NCI-H146 treated with DMSO at 0.1 percent for 48 hours (cell line): Measurements from ENCODE around the gene ZNF331.

Source experiments
- DNase-seq: peaks from one replicate; lab custom pipeline; 2025; ENCODE audit not compliant: unreplicated experiment; lab: John Stamatoyannopoulos, UW

The ZNF331 gene

DNA sequence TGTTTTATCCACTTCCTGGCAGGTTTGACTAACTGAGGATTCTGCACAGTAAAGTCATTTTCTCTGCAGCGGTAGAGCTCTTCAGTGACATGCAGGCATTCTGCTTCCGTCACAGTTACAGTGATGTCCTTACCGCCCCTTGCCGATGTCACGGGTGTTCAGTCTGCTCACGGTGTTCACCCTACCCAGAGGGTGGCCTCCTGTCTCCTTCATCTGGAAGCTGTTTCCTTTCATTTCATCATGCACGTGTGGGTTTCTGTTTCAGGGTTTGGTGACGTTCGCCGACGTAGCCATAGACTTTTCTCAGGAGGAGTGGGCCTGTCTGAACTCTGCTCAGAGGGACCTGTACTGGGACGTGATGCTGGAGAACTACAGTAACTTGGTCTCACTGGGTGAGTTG is 33.4 kb downstream of the ZNF331 start:
- no peak for DNase-seq

- DNase-seq = no peak
These were observed 39.2 kb downstream of the ZNF331 start for GRCh38 chr19:53576941-53577653.

GRCh38 chr19:53577968-53578367 is 40.0 kb downstream of the ZNF331 start:
- no peak for DNase-seq

- DNase-seq = no peak
These were observed 41.6 kb downstream of the ZNF331 start for GRCh38 chr19:53579518-53579917.

DNA sequence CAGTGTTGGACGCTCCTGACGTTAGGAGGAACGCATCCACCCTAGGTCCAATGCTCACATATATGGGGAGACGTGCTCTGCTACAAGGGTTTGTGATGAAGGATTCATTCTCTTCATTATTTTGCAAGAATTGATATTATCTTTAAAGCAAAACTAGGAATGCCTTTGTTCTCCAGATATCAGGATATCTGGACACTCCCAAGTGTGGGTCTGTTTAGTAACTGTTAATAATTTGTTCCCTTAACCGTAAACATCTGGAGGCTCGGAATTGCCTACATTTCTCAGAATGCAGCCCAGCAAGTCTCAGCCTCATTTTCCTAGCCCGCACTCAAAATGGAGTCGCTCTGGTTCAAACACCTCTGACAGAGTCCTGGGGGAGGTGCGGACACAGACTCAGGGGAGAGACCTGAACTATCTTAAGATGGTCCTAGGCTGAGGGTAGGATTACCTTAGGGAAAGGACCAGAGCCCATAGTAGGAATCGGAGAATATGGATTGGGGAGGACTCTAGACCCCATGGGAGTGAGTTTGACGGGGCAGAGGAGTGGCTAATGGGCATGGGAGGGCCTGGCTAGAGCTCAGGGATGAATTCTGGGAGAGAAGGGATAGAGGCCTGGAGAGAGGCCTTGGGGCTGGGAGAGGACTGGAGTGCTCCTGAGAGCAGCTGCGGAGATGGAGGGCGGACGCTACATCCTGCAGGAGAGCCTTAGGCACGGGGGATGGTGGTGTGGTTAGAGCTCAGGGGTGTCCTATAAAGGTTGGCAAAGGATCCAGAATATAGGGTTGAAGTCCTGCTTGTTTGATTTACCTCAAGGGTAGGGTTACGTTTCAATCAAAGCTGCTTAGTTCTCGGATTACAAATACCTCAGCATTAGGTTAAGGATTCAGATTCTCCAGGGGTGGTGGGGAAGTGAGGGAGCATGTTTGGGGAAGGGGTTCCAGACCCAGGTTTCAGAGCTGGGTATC is 43.2 kb downstream of the ZNF331 start:
- DNase-seq = no peak

GRCh38 chr19:53581871-53582279 is 43.9 kb downstream of the ZNF331 start:
- DNase-seq = no peak

- no peak for DNase-seq
These were observed 45.2 kb downstream of the ZNF331 start for GRCh38 chr19:53583181-53583580.

DNA sequence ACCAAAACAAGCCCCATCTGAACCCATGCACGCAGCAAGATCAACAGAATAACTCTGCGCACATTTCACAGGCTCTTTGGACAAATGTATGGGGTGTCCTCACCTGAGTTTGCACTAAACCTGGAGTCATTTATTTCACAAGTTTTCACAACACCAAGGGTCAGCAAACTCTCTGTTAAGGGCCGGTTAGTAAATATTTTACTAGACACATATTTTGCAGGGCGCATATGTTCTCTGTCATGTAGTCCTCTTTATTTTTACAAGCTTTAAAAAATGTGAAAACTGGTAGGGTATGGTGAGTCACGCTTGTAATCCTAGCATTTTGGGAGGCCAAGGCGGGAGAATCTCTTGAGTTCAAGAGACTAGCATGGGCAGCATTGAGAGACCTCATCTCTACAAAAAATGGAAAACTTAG is 48.3 kb downstream of the ZNF331 start:
- DNase-seq = no peak

DNA sequence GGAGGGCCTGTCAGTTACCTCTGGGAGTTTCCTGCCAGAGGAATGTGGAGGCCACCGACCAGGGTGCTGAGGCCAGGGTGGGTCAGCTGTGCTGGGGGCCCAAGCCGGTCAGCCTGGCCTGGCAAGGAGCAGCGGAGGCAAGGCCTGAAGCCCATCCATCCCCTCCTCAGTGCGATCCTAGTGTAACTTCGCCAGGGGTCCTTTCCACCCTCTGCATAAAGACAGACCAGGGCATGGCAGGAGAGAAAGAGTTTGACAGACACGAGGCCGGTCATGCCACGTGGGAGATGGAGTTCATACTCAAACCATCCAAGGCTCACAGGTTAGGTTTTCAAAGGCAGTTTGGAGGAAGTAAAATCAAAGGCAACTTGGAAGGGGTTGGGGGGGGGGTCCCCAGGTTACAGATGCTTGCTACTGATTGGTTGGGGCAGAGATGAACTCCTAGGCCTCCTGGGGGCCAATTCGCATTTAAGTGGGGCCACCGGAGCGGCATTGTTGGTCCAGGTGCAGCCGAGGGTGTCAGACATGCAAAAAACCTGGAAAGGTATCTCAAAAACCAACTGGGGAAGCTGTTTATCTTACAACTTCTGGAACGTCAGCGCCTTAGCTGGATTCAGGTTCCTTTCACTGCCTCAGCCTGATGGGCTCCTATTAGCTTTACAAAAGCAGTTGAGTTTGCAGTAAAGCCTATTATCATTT is 57.0 kb downstream of the ZNF331 start:
- DNase-seq = no peak

DNA sequence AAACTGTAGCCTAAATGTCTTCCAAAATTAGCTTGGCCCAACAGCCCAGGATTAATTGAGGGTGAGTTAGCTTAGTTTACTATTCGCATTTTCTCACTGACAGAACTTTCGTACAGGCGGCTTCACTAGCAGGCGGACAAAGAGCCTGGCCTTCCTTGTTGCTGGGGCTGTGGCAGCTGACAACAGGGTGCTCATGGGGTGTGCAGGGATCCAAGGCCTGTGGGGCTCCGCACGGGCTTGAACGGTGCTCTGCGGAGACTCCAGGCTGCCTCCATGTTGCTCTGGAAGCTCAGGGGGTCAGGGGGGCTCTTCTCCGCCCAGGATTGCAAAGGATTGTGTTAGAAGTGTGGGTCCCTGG is 57.5 kb downstream of the ZNF331 start:
- DNase-seq = no peak

- no peak for DNase-seq
These were observed 58.1 kb downstream of the ZNF331 start for GRCh38 chr19:53596056-53596455.

DNA sequence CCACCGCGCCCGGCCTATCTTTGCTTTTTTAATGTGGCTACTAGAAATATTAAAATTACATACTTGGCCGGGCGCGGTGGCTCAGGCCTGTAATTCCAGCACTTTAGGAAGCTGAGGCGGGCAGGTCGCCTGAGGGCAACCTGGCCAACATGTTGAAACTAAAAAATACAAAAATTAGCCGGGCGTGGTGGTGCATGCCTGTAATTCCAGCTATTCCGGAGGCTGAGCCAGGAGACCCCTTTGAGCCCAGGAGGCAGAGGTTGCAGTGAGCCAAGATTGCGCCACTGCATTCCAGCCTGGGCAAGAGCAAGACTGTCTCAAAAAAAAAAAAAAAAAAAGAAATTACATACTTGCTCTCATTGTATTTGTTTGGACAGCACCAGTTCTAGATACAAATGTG is 59.1 kb downstream of the ZNF331 start:
- DNase-seq = no peak

- DNase-seq = no peak
These were observed 60.4 kb downstream of the ZNF331 start for GRCh38 chr19:53598361-53598760.

- no peak for DNase-seq
These were observed 62.3 kb downstream of the ZNF331 start for GRCh38 chr19:53600217-53600616.

DNA sequence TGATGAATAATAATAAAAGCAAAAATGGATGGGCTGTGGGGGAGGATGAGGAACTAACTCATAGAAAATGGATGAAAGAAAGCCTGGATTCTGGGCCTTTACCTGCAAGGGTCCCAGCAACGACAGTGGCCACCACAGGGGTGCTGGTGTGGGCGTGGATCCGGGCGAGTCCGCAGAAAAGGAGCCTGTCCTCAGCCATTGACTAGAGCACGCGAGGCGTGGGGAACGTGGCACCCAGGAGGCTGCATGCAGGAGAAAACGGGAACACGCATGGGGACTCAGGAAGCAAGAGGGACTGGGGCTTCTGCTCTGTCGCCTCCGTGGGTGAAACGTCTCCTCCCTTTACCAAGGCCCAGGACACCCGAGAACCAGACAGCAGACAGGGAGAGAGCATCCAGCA is 68.1 kb downstream of the ZNF331 start:
- no peak for DNase-seq

DNA sequence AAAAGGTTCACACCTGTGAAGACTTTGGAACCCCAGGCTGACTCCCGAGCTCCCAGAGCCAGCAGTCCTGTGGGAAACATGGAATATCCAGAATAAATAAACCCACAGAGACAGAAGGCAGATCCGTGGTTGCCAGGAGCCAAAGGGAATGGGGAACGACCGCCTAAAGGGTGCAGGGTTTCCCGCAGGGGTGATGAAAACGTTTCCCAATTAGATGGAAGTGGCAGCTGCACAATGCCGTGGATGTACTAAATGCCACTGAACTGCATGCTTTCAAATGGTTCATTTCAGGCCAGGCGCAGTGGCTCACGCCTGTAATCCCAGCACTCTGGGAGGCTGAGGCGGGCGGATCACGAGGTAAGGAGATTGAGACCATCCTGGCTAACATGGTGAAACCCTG is 70.4 kb downstream of the ZNF331 start:
- DNase-seq = no peak

- DNase-seq = no peak
These were observed 75.0 kb downstream of the ZNF331 start for GRCh38 chr19:53612762-53613526.

DNA sequence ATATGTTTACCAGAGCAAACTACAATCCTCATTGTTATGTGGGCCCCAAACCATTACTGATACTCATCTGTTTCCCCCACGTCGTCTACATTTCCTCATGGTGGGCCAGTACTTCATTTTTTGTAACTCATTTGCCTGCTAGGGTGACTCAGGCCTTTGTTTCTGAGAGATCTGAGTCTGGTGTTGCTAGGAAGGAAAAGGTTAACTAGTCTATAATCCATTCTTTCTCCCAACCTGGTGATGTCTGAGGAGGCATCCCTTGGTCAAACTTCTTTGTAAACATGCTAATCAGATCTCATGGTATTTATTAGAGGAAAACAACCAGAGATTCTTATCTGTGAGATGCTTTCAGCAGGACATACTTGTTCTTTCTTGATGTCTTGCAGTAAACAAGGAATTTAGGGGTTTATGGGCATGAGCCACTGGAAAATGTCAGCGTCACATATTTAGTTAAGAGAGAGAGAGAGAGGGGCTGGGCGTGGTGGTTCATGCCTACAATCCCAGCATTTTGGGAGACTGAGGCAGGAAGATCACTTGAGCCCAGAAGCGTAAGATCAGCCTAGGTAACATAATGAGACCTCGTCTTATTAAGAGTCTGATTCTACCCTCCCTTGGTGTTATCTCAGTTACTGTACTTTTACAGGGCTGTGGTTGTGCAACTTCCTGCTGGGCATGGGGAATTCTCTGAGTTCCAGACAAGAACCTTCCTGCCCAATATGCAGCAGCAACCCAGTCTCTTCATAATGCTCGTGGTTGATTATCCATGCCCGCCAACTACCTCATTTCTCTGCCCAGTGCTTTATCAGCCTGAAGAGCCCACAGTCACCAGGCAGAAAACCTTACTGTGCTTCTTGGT is 84.2 kb downstream of the ZNF331 start:
- no peak for DNase-seq

GRCh38 chr19:53624771-53625545 is 87.0 kb downstream of the ZNF331 start:
- no peak for DNase-seq
